Peyer's patch (tissue), 4 donors: Measurements from ENCODE around the gene GIGYF1. TPM values are rescaled to one million over a fixed set of nuclear protein-coding genes. Genes with fewer than 3 reads are reported as not detected.

Experiments used
- DNase-seq, 3 donors: peaks; one replicate each; pipeline ENCODE4 v3.0.0-alpha.2; 2017 to 2019
- H3K27ac ChIP-seq, 4 donors: fragments of 200-600 bp; sonication (generic); one replicate each; pipeline ENCODE4 v1.5.1; 2016 to 2019
- H3K27me3 ChIP-seq, 2 donors: fragments of 200-600 bp; sonication (generic); one replicate each; pipeline ENCODE4 v1.5.1; 2019
- H3K36me3 ChIP-seq, 3 donors: fragments of 200-600 bp; sonication (generic); one replicate each; pipeline ENCODE4 v1.5.1; 2016 to 2019
- H3K4me1 ChIP-seq, 4 donors: fragments of 200-600 bp; sonication (generic); one replicate each; pipeline ENCODE4 v1.5.1; 2016 to 2019
- H3K4me3 ChIP-seq, 4 donors: fragments of 200-600 bp; sonication (generic); 1 replicate in 3 of 4; 2 replicates in 1 of 4; pipeline ENCODE4 v1.5.1; 2016 to 2019; ENCODE audit warnings: mild to moderate bottlenecking in 1 of 4
- H3K9me3 ChIP-seq, 4 donors: fragments of 200-600 bp; sonication (generic); one replicate each; pipeline ENCODE4 v1.5.1; 2016 to 2019; ENCODE audit warnings: mild to moderate bottlenecking in 1 of 4
- POLR2A ChIP-seq, 2 donors: fragments of 450-650 bp; IDR thresholded peaks; one replicate each; pipeline ENCODE4 v1.5.1; 2017; ENCODE audit warnings: antibody characterized with exemption in 2 of 2, mild to moderate bottlenecking in 2 of 2, moderate library complexity in 2 of 2
- total RNA-seq, 4 donors: library from RNA; depleted of rRNA; stranded (reverse); fragments of >200 nt; gene quantifications; one replicate each; pipeline ENCODE4 v1.1.0, GENCODE V29; 2016
- TF ChIP-seq, protein P1 (sequence below), 6 experiments: fragments of 450-650 bp in 4 of 6; fragments of 200-600 bp in 2 of 6; sonication (generic) in 1 of 6; IDR thresholded peaks; one replicate each; pipeline ENCODE4 v1.5.1; 2017 to 2019; ENCODE audit warnings: antibody characterized with exemption in 6 of 6, mild to moderate bottlenecking in 3 of 6, moderate library complexity in 1 of 6

Gene GIGYF1
- total RNA-seq, 4 donors from 2014 or later: 41.3 to 126 (median 72.9) TPM

DNA sequence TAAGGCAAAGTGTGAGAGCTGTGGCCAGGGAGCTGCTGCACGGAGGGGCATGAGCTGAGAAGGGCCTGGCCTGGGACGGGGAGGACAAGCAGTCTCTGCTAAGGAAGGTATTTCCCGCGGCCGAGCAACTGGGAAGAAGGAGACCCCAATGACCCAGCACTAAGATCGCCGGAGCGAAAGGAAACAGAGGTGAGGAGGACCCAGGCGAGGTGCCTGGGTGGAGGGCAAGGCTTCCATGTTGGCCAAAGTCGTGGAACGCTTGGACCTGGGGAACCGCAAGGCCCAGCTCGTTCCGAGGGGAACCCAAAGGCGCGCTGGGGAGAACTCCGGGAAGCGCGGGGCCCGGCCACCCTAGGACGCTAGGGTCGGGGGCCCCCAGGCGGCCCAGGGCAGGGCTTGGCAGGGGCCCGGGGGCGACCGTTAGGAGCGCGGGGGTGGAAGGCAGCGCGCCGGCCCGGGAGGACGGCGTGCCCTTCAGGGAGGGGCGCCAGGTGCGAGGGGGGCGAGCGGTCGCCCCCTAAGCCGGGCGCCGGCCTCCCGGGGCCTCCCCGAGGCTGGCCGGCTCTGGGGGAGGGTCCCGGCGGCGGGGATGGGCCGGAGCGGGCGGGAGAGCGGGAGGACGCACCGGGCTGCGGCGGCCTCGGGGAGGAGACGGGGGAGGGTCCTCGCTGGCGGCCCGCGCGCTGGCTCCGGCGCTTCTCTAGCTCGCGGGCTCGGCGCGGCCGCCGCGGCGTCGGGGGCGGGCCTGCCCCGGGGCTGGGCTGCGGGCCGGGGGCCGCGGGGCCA lies 545 bp downstream of the GIGYF1 start:
- Histone ChIP-seq H3K27me3 (no peaks in the 10 kb centered on the region), H3K9me3 (no peaks in the 10 kb centered on the region), H3K27ac (peak overlapping the region; percentile 65 to 84 (median 75)), H3K36me3 (peaks cover 0 to 11% (median 0%) of the 10 kb centered on the region in 3 donors), H3K4me3 (peak overlapping the region; percentile 79 to 100 (median 98)), H3K4me1 (peaks cover 0 to 43% (median 23%) of the 10 kb centered on the region in 4 donors)
- TF ChIP-seq POLR2A (IDR thresholded peaks at IDR 0.05): no peak
- TF ChIP-seq, protein P1, sequence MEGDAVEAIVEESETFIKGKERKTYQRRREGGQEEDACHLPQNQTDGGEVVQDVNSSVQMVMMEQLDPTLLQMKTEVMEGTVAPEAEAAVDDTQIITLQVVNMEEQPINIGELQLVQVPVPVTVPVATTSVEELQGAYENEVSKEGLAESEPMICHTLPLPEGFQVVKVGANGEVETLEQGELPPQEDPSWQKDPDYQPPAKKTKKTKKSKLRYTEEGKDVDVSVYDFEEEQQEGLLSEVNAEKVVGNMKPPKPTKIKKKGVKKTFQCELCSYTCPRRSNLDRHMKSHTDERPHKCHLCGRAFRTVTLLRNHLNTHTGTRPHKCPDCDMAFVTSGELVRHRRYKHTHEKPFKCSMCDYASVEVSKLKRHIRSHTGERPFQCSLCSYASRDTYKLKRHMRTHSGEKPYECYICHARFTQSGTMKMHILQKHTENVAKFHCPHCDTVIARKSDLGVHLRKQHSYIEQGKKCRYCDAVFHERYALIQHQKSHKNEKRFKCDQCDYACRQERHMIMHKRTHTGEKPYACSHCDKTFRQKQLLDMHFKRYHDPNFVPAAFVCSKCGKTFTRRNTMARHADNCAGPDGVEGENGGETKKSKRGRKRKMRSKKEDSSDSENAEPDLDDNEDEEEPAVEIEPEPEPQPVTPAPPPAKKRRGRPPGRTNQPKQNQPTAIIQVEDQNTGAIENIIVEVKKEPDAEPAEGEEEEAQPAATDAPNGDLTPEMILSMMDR (IDR thresholded peaks at IDR 0.05): no peak
- peak in 2 of 3 donors; percentile 23 to 55 for DNase-seq

DNA sequence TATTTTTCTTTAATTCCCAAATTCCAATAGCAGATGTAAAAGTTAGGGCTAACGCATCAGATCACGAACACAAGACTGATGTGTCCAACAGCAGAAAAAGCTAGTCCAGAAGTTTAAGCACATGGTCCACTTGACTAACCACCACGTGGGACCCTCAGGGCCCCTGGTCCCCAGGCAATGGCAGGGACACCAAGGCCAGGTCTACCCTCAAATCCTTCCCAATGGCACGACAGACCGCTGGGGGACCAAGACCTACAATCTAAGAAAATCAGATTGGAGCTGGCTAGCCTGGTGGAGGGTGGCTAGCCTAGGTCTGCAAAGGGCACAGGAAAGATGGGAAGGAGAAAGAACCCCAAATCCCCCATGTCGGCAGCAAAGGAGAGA lies 1.5 kb downstream of the GIGYF1 start:
- no peak overlapping the region for H3K27ac ChIP-seq
- TF ChIP-seq, protein P1 (IDR thresholded peaks at IDR 0.05): no peak
- no peak for TF ChIP-seq POLR2A (IDR thresholded peaks at IDR 0.05)
- peaks cover 0 to 43% (median 23%) of the 10 kb centered on the region in 4 donors for H3K4me1 ChIP-seq
- DNase-seq: peak in 1 of 3 donors; percentile 7
- H3K27me3 ChIP-seq: no peaks in the 10 kb centered on the region
- peak overlapping the region in 3 of 4 donors; percentile 79 to 100 (median 98) for H3K4me3 ChIP-seq
- H3K9me3 ChIP-seq: no peaks in the 10 kb centered on the region
- H3K36me3 ChIP-seq: peaks cover 0 to 21% (median 0%) of the 10 kb centered on the region in 3 donors

DNA sequence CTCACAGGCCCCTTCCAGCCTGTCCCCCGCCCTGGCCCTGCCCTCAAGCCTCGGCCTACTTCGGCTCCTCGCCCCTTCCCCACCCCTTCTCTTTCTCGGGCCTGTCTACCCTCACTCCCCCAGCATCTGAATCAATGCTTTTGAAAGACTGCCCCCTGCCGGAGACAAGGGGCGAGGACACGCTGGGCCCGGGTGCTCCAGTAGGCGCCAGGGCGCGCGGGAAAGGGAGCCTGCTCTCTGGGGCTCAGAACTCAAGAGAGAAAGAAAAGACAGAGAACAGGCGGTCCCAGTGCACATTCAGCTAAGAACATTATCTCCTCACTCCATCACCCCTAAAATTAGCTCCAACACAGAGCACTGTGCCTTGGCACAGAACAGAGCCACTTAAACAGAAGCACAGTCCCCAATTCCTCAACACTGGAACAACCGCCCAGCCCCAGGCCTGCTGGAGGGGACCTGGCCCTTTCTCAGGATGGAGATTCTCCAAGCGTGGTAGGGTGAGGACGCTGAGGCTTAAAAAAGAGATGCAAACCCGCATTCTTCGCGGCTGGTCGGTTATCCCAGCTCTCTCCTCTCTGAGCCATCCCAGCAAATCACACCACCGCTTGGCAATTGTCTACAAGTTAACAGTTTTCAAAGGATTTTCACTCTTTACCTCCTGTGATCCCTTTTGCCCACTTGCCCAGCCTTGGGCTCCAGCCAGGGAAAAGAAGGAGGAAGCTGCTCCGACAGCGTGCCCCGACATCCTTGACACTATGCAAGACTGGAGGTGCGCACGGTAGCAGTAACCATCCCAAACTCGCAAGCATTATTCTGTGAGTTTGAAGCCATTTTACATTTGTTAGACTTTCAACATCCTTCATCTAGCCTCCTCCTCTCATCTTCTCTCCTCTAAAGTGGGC lies 2.1 kb downstream of the GIGYF1 start:
- peak overlapping the region in 1 of 4 donors; percentile 32 for H3K27ac ChIP-seq
- no peaks in the 10 kb centered on the region for H3K27me3 ChIP-seq
- H3K36me3 ChIP-seq: peaks cover 0 to 27% (median 0%) of the 10 kb centered on the region in 3 donors
- peak; percentile 69 to 89 (median 86) for DNase-seq
- no peaks in the 10 kb centered on the region for H3K9me3 ChIP-seq
- peak overlapping the region in 3 of 4 donors; percentile 0 to 100 (median 7) for H3K4me3 ChIP-seq
- no peak for TF ChIP-seq POLR2A (IDR thresholded peaks at IDR 0.05)
- TF ChIP-seq, protein P1 (IDR thresholded peaks at IDR 0.05): peak; percentile 80 to 94 (median 86)
- H3K4me1 ChIP-seq: peaks cover 0 to 43% (median 23%) of the 10 kb centered on the region in 4 donors

DNA sequence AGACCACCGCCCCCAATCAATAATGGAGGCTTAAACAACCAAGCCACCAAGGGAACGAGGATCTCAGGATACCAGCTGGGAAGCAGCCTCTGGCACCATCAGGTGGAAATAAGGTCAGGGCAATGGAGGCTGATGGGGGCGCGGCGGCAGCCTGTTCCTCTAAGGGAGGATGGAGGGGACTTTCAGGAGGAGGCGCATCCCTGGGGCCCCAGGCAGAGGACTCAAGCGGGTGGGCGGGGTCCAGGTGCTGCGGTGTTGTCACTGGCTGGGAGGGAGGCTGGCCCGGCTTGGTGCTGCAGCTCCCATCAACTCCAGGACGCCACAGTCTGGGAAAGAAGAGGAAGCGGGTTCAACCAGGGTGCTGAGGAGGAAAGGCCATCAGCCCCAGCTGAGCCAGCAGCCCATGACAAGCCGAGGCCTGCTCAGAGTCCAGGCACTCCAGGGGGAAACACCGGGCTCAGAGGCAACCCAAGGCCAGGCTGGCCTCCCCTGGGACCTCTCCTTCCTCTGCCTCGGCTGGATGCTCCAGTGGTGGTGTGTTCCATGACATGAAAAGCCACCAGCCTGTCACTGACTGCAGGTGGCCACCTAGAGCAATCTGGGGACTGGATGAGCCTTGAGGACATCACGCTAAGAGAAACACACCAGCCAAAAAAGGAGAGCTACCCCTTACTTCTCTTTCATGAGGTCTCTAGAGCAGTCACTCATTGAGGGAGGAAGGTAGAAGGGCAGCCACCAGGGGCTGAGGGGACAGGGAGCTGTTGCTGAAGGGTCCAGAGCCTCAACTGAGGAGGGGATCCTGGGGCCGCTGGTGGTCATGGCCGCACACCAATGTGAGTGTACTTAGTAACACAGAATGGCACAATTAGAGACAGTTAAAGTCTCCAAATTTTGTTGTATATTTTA lies 4.6 kb downstream of the GIGYF1 start:
- Histone ChIP-seq H3K27ac (no peak overlapping the region), H3K4me1 (peaks cover 0 to 43% (median 23%) of the 10 kb centered on the region in 4 donors), H3K36me3 (peaks cover 0 to 51% (median 0%) of the 10 kb centered on the region in 3 donors), H3K27me3 (no peaks in the 10 kb centered on the region), H3K9me3 (no peaks in the 10 kb centered on the region), H3K4me3 (no peak overlapping the region)
- no peak for TF ChIP-seq POLR2A (IDR thresholded peaks at IDR 0.05)
- TF ChIP-seq, protein P1 (IDR thresholded peaks at IDR 0.05): no peak
- DNase-seq: peak in 1 of 3 donors; percentile 39
